Measurements from ENCODE around the gene IQSEC1. TPM values are rescaled to one million over a fixed set of nuclear protein-coding genes. Genes with fewer than 3 reads are reported as not detected.

The IQSEC1 gene
- total RNA-seq, 1 experiment from 2014 or later, result 28.1 TPM

GRCh38 chr3:12972043-12972442 is 101.2 kb downstream of the IQSEC1 start (continued):
- TF ChIP-seq ZBTB33 (IDR thresholded peaks at IDR 0.05; ENCODE audit: extremely low read depth, insufficient replicate concordance, low read length), result no peak
- no peak for TF ChIP-seq JUND (IDR thresholded peaks at IDR 0.05)
- no peak for TF ChIP-seq SRF (IDR thresholded peaks at IDR 0.05; ENCODE audit: low read depth)
- no peak for TF ChIP-seq CTCF (IDR thresholded peaks at IDR 0.05 in 2 of 3, conservative IDR thresholded peaks at IDR 0.05 in 1 of 3; ENCODE audit: borderline replicate concordance in 1 of 3, insufficient read depth in 1 of 3, low read depth in 2 of 3, low read length in 2 of 3)
- TF ChIP-seq CEBPB (IDR thresholded peaks at IDR 0.05; ENCODE audit: low read depth), result no peak

GRCh38 chr3:12970684-12971083 is 102.5 kb downstream of the IQSEC1 start:
- Histone ChIP-seq H3K36me3 (ENCODE audit: control insufficient read depth in 1 of 2, insufficient read depth in 2 of 2, low read length in 2 of 2) (no peaks in the 10 kb centered on the region), H3K9ac (ENCODE audit: low read length) (no peak overlapping the region), H3K27me3 (ENCODE audit: insufficient read depth, low read length) (no peaks in the 10 kb centered on the region), H3K9me2 (ENCODE audit: insufficient read depth) (no peaks in the 10 kb centered on the region), H2AFZ (ENCODE audit: low read depth, low read length, poor library complexity, severe bottlenecking) (no peak overlapping the region), H3K4me1 (ENCODE audit: control insufficient read depth in 1 of 2, insufficient read depth in 2 of 2, low read length in 2 of 2) (peaks cover 8 to 13% of the 10 kb centered on the region in 2 experiments), H3K4me2 (ENCODE audit: low read length) (no peak overlapping the region), H3K4me3 (replicated peaks in 1 of 2; ENCODE audit: low read depth in 1 of 2, low read length in 2 of 2) (no peak overlapping the region), H3K27ac (ENCODE audit: low read depth, low read length) (no peak overlapping the region), H4K20me1 (ENCODE audit: insufficient read depth) (no peaks in the 10 kb centered on the region), H3K79me2 (ENCODE audit: insufficient read depth, low read length) (peaks cover 15% of the 10 kb centered on the region), H3K9me3 (ENCODE audit: control insufficient read depth in 1 of 2, insufficient read depth in 1 of 2, low read depth in 1 of 2, low read length in 2 of 2) (no peaks in the 10 kb centered on the region)
- DNase-seq (ENCODE audit: low read depth, low spot score) (no peak), ATAC-seq (no peak)
- ChIA-PET CTCF (interaction anchor here (1.5 kb wide), 1 partner anchor 14 kb away, joined by 7 read pairs; no protein-coding TSS in a partner anchor), POLR2A (no interaction called here), RAD21 (ENCODE audit: low non-redundant PET in 1 of 2, low total read pairs in 2 of 2, uncharacterized antibody in 2 of 2, unreplicated experiment in 2 of 2) (no interaction called here)
- TF ChIP-seq ZFX (IDR thresholded peaks at IDR 0.05), result no peak
- TF ChIP-seq EGR1 (IDR thresholded peaks at IDR 0.05; ENCODE audit: low read depth), result no peak
- no peak for TF ChIP-seq ELF1 (IDR thresholded peaks at IDR 0.05; ENCODE audit: borderline replicate concordance, low read depth)
- no peak for TF ChIP-seq EZH2phosphoT487 (IDR thresholded peaks at IDR 0.05; ENCODE audit: borderline replicate concordance)
- no peak for TF ChIP-seq JUND (IDR thresholded peaks at IDR 0.05)
- no peak for TF ChIP-seq EZH2 (IDR thresholded peaks at IDR 0.05)
- no peak for TF ChIP-seq POLR2A (IDR thresholded peaks at IDR 0.05; ENCODE audit: borderline replicate concordance, extremely low read depth, insufficient read depth, insufficient read length)
- no peak for TF ChIP-seq SIN3A (IDR thresholded peaks at IDR 0.05; ENCODE audit: low read depth)
- TF ChIP-seq CTCF (IDR thresholded peaks at IDR 0.05 in 2 of 3, conservative IDR thresholded peaks at IDR 0.05 in 1 of 3; ENCODE audit: borderline replicate concordance in 1 of 3, insufficient read depth in 1 of 3, low read depth in 2 of 3, low read length in 2 of 3), result no peak
- no peak for TF ChIP-seq CEBPB (IDR thresholded peaks at IDR 0.05; ENCODE audit: low read depth)
- TF ChIP-seq ATF3 (IDR thresholded peaks at IDR 0.05), result no peak
- no peak for TF ChIP-seq SP1 (IDR thresholded peaks at IDR 0.05; ENCODE audit: low read depth)
- TF ChIP-seq TCF7L2 (IDR thresholded peaks at IDR 0.05; ENCODE audit: borderline replicate concordance, extremely low read depth, insufficient read depth, insufficient read length), result no peak
- no peak for TF ChIP-seq RAD21 (IDR thresholded peaks at IDR 0.05; ENCODE audit: low read depth)
- no TSS peak for BruUV-seq (replicated peaks)
- intact Hi-C loops (cut with micrococcal nuclease), result no loop called here
